Gastroesophageal sphincter (tissue), 3 donors: ENCODE data around the gene CDYL2.

ENCODE experiments used
- EP300 ChIP-seq: sonication (generic); formaldehyde crosslinking; IDR thresholded peaks from one replicate; pipeline ENCODE4 v1.6.1; 2017; ENCODE audit warnings: antibody characterized with exemption, mild to moderate bottlenecking
- POLR2A ChIP-seq, 2 donors: fragments of 450-650 bp; IDR thresholded peaks; one replicate each; pipeline ENCODE4 v1.6.1; 2017; ENCODE audit warnings: antibody characterized with exemption in 2 of 2, mild to moderate bottlenecking in 2 of 2, moderate library complexity in 1 of 2
- TF ChIP-seq, protein P1 (sequence below), 4 experiments: fragments of 200-600 bp in 2 of 4; fragments of 450-650 bp in 2 of 4; sonication (generic) in 1 of 4; IDR thresholded peaks; one replicate each; pipeline ENCODE4 v1.5.1; 2017 to 2019; ENCODE audit warnings: antibody characterized with exemption in 4 of 4, mild to moderate bottlenecking in 2 of 4, moderate library complexity in 2 of 4

DNA sequence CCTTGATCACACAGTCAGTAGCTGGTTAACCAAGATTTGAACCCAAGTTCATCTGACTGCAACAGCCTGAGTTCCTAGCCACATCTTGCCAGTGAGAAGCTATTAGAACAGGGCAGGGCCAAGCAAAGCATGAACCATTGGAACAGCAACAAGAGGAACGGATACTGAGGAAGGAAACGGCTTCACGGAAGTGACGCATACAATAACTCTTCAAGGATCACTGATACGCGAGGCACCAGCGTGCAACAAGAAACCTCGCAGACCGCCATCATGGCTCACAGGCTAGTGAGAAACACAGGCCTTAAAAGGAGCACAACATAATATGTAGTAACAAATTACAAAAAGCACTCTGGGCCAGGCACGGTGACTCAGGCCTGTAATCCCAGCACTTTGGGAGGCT, 114.9 kb downstream of the CDYL2 start:
- TF ChIP-seq, protein P1, sequence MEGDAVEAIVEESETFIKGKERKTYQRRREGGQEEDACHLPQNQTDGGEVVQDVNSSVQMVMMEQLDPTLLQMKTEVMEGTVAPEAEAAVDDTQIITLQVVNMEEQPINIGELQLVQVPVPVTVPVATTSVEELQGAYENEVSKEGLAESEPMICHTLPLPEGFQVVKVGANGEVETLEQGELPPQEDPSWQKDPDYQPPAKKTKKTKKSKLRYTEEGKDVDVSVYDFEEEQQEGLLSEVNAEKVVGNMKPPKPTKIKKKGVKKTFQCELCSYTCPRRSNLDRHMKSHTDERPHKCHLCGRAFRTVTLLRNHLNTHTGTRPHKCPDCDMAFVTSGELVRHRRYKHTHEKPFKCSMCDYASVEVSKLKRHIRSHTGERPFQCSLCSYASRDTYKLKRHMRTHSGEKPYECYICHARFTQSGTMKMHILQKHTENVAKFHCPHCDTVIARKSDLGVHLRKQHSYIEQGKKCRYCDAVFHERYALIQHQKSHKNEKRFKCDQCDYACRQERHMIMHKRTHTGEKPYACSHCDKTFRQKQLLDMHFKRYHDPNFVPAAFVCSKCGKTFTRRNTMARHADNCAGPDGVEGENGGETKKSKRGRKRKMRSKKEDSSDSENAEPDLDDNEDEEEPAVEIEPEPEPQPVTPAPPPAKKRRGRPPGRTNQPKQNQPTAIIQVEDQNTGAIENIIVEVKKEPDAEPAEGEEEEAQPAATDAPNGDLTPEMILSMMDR (IDR thresholded peaks at IDR 0.05): no peak
- TF ChIP-seq POLR2A (IDR thresholded peaks at IDR 0.05): no peak
- TF ChIP-seq EP300: no peak
